ENCODE measurements around the gene TEX12.
"Not testable (repeated sequence)": the region's sequence is repeated elsewhere in the genome, so short reads cannot be mapped to it uniquely, and the experiment has no call there.

The TEX12 gene

GRCh38 chr11:112163875-112164685 lies 3.1 kb upstream of the TEX12 start, which contains the start of gene IL18:
IL18 (minus strand) TSS chr11:112164094; CDS start chr11:112155053, 9,041 bp downstream.
- no peak for DNase-seq (ENCODE audit: low read depth)

- DNase-seq (ENCODE audit: low read depth) = no peak
These were observed 2.1 kb upstream of the TEX12 start for GRCh38 chr11:112165049-112165448.

GRCh38 chr11:112166562-112166961 lies 610 bp upstream of the TEX12 start:
- peak; percentile 86 for DNase-seq (ENCODE audit: low read depth)

- DNase-seq (ENCODE audit: low read depth) = peak; percentile 52
These were observed 5.3 kb downstream of the TEX12 start for GRCh38 chr11:112172362-112172994.

- no peak for DNase-seq (ENCODE audit: low read depth)
These were observed 6.0 kb downstream of the TEX12 start for GRCh38 chr11:112173152-112173551.

GRCh38 chr11:112174789-112175598 lies 7.8 kb downstream of the TEX12 start, which contains the start of gene BCO2:
BCO2 (plus strand) TSS chr11:112175512; CDS start chr11:112175602, 90 bp downstream.
- peak; percentile 89 for DNase-seq (ENCODE audit: low read depth)

DNA sequence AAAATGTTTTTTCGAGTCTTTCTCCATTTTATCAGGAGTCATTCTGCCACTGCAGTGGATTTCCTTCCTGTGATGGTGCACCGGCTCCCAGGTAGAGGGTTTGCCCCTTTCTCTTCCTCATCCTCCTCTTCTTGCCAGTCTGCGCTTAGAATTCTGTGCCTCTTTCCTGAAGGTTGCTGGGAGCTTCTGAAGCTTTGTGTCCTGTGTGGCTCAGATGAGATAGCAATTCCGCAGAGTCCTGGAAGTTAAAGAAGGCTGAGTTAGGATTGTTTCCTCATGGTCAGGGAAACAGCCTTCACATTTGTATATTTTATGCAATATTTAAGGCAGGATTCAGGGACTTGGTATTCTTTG lies 8.4 kb downstream of the TEX12 start:
- DNase-seq (ENCODE audit: low read depth) = no peak

DNA sequence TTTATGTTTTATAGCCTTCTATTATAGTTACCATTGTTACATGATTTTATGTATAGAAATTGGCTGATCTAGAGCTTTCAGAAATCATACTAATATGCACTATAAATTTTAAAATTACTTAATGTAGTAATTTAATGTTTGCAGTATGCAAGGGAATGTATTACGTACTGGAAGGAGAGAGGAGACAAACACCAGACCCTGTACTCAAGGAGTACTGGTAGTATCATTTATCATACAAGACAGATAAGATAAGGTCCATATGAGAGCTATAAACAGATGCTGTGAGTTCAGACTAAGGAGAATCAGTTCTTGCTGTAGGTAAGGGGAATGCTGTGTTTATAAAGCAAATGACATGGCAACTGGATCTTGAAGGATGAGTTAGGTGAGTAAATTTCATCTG lies 8.9 kb downstream of the TEX12 start:
- DNase-seq (ENCODE audit: low read depth) = peak; percentile 97

DNA sequence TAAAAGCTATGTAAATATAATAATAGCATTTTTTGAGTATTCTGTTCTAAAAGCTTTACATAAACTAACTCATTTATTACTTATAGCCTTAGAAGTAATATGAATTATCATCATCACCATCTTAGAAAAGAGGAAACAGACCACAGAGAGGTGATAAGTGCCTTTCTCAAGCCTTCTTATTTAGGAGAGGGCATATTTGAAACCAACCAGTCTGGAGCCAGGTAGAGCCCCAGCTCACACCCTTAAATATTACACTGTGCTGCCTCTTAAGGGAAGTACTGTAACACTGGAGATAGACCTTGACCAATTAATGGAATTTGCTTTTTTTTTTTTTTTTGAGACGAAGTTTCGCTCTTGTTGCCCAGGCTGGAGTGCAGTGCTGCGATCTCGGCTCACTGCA lies 10.4 kb downstream of the TEX12 start:
- no peak for DNase-seq (ENCODE audit: low read depth)

DNA sequence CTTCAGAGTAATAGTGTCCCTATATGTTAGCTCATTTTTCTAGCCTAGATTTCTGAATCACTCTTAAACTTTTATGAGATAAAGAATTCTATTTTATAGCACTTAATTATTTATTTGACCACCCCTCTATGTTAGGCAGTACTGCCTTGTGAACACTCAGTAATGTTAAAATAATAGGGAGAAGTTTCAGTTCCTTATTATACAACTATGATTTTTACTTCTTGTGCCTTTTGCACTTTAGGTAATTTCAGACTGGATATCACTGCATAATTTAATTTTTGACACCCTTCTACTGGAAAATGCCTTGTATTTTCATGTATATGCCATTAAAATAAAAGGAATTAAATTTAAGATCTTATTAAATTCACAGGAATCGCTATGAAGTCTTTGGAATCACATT lies 11.3 kb downstream of the TEX12 start:
- DNase-seq (ENCODE audit: low read depth) = no peak

DNA sequence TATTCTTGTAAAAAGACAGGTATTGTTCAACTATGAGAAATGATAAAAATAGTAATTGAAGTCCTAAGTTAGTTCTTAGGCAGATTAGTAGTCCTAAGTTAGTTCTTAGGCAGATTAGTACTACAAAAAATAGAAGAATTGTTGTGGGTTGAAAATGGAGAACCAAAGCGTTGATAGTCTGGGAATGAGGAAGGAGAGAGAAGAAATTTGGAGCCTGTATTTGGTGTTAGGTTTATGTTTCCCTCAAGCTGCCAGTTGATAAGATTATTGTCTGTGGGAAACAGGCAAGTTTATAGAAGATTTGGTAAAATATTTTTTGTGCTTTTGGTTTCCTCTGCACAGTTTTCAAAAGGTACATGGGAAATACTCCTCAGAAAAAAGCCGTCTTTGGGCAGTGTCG lies 11.8 kb downstream of the TEX12 start:
- no peak for DNase-seq (ENCODE audit: low read depth)

- no peak for DNase-seq (ENCODE audit: low read depth)
These were observed 12.4 kb downstream of the TEX12 start for GRCh38 chr11:112179601-112180000.

GRCh38 chr11:112182867-112183266 lies 15.7 kb downstream of the TEX12 start:
- DNase-seq (ENCODE audit: low read depth) = no peak

DNA sequence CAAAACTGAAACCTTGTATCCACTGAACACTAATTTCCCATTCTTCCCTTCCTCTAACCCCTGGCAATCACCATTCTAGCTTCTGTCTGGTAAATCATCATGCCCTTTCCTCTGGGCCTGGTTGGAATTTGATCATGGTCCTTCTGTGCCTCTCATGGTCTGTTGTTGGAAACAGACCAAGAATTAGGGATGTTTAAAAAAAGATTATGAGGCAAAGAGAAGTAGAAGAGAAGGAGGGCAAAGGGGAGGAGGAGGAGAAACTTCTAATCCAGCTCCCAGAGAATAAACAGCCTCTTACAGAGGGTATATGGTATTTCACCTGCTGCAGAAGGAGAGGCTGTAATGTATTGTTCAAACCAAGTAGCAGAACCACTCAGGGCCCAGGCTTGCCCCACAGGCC lies 18.7 kb downstream of the TEX12 start:
- no peak for DNase-seq (ENCODE audit: low read depth)

GRCh38 chr11:112186304-112186703 lies 19.1 kb downstream of the TEX12 start:
- DNase-seq (ENCODE audit: low read depth) = no peak

DNA sequence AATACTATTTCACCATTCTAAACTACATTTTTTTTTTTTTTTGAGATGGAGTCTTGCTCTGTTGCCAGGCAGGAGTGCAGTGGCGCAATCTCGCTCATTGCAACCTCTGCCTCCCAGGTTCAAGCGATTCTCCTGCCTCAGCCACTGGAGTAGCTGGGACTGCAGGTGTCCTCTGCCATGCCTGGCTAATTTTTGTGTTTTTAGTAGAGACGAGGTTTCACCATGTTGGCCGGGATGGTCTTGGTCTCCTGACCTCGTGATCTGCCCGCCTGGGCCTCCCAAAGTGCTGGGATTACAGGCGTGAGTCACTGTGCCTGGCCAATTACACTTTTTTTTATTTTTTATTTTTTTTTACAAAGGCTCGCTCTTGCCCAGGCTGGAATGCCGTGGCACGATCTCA lies 27.9 kb downstream of the TEX12 start:
- DNase-seq (ENCODE audit: low read depth) = peak; percentile 65

- DNase-seq (ENCODE audit: low read depth) = peak; percentile 93
These were observed 28.8 kb downstream of the TEX12 start for GRCh38 chr11:112195951-112196351.

DNA sequence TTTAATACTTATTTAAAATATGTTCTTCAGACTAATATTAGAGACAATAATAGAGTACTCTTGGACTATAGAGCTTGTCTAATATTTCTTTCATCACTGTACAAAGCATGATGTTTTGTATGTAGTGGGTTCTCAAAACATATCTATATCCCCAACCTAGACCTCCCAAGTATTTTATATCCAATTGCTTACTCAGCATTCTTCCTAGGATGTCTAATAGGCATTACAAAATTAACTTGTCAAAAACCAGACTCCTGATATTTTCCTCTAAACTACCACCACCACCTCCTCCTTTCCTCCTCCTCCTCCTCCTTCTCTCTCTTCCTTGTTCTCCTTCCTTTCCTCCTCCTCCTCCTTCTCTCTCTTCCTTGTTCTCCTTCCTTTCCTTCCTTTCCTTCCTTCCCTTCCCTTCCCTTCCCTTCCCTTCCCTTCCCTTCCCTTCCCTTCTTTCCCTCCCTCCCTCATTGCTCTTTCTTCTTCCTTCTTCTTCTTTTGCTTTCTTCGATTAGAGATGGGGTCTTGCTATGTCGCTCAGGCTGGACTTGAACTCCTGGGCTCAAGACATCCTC lies 29.4 kb downstream of the TEX12 start:
- no peak for DNase-seq (ENCODE audit: low read depth)

DNA sequence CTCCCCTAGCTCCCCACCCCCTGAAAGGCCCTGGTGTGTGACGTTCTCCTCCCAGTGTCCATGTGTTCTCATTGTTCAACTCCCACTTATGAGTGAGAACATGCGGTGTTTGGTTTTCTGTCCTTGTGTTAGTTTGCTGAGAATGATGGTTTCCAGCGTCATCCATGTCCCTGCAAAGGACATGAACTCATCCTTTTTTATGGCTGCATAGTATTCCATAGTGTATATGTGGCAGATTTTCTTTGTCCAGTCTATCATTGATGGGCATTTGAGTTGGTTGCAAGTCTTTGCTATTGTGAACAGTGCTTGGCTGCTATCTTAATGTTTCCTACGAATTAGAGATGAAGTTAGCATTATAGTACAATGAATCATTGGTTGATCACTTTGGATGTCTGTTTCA lies 31.9 kb downstream of the TEX12 start:
- not testable (repeated sequence) for DNase-seq (ENCODE audit: low read depth)

DNA sequence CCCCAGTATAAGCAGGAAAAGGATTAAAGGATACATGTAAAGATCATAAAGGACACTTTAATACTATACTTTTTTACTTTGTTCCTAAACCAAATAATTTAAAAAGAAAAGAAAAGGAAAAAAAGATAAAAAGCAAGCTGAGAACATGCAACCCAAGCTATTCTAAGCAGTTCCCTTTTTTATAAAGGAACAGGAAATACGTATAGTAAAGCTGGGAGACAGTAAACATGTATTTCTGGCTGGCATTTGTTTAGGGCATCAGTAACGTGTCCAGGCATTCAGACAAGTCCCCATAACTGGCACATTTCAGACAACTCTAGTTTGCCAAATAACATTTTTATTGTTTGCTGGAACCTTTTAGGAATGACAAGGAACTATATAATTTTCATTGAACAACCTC lies 33.1 kb downstream of the TEX12 start:
- no peak for DNase-seq (ENCODE audit: low read depth)

DNA sequence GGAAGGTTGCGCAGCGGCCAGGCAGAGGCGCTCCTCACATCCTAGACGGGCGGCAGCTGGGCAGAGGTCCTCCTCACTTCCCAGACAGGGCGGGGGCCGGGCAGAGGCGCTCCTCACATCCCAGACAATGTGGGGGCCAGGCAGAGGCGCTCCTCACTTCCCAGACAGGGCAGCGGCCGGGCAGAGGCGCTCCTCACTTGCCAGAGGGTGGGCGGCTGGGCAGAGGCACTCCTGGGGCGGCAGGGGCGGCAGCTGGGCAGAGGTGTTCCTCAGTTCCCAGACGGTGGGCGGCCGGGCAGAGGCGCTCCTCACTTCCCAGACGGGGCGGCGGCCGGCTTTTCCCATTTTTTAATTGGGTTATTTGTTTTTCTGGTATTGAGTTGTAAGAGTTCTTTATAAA lies 38.9 kb downstream of the TEX12 start:
- no peak for DNase-seq (ENCODE audit: low read depth)

- no peak for DNase-seq (ENCODE audit: low read depth)
These were observed 43.7 kb downstream of the TEX12 start for GRCh38 chr11:112210890-112211289.

Measured in amniotic epithelial cell (primary cell).